Calu3 (cell line): Measurements from ENCODE around the gene FCN3. TPM values are rescaled to one million over a fixed set of nuclear protein-coding genes. Genes with fewer than 3 reads are reported as not detected.

Source experiments
- BruUV-seq: library from RNA; stranded (reverse); fragments of 400-500 nt; replicated peaks from 2 replicates; lab custom pipeline; 2021; lab: Mats Ljungman, UMichigan
- CTCF ChIA-PET: fragments of 300-600 bp; sonication (Branson Sonifier 250); formaldehyde crosslinking; loops from one replicate; lab custom pipeline; 2022; ENCODE audit warnings: antibody characterized with exemption; lab: Charles Lee
- DNase-seq: peaks from one replicate; pipeline ENCODE4 v3.0.0; 2022
- H3K27ac Mint-ChIP-seq: one replicate; pipeline ENCODE4 v1.8.0; 2022; ENCODE audit warnings: mixed read lengths; ENCODE audit not compliant: unreplicated experiment
- H3K27me3 Mint-ChIP-seq: one replicate; pipeline ENCODE4 v1.8.0; 2022; ENCODE audit warnings: mixed read lengths; ENCODE audit not compliant: unreplicated experiment
- H3K36me3 Mint-ChIP-seq: one replicate; pipeline ENCODE4 v1.8.0; 2022; ENCODE audit warnings: mild to moderate bottlenecking, moderate library complexity, mixed read lengths; ENCODE audit not compliant: insufficient read depth, unreplicated experiment
- H3K4me1 Mint-ChIP-seq: one replicate; pipeline ENCODE4 v1.8.0; 2022; ENCODE audit warnings: mild to moderate bottlenecking, low read depth, mixed read lengths; ENCODE audit not compliant: unreplicated experiment
- H3K4me3 Mint-ChIP-seq: one replicate; pipeline ENCODE4 v1.8.0; 2022; ENCODE audit warnings: mild to moderate bottlenecking, low read depth, moderate library complexity, mixed read lengths; ENCODE audit not compliant: unreplicated experiment
- H3K9me3 Mint-ChIP-seq: one replicate; pipeline ENCODE4 v1.8.0; 2022; ENCODE audit warnings: low read depth, mixed read lengths; ENCODE audit not compliant: unreplicated experiment
- CTCF ChIP-seq: fragments of 200-600 bp; IDR thresholded peaks from one replicate; pipeline ENCODE4 v1.8.0; 2022; ENCODE audit warnings: antibody characterized with exemption; ENCODE audit not compliant: unreplicated experiment
- intact Hi-C: fragments of 100-400 bp; cut with micrococcal nuclease; formaldehyde crosslinking; loops from one replicate; pipeline ENCODE4 v1.10.0; 2022; ENCODE audit not compliant: unreplicated experiment
- total RNA-seq: library from RNA; stranded (reverse); gene quantifications from 2 replicates; pipeline ENCODE4 v1.2.3, GENCODE V29; 2022

FCN3 gene
- total RNA-seq, 1 experiment from 2014 or later: not detected

GRCh38 chr1:27339213-27339612 lies 35.4 kb downstream of the FCN3 start:
- peaks cover 25% of the 10 kb centered on the region for H3K4me1 Mint-ChIP-seq

GRCh38 chr1:27338751-27339150 lies 35.9 kb downstream of the FCN3 start:
- Mint-ChIP-seq H3K9me3 (no peaks in the 10 kb centered on the region), H3K27ac (peak overlapping the region; percentile 31), H3K4me3 (no peak overlapping the region), H3K36me3 (peaks cover 43% of the 10 kb centered on the region), H3K27me3 (no peaks in the 10 kb centered on the region), H3K4me1 (peaks cover 25% of the 10 kb centered on the region)
- no peak for DNase-seq
- CTCF ChIA-PET: no interaction called here
- no peak for TF ChIP-seq CTCF
- intact Hi-C loops: no loop called here
- no TSS peak for BruUV-seq

More at GRCh38 chr1:27339213-27339612, 35.4 kb downstream of the FCN3 start:
- no peak for TF ChIP-seq CTCF
- DNase-seq: no peak
- Mint-ChIP-seq H3K9me3 (no peaks in the 10 kb centered on the region), H3K4me3 (no peak overlapping the region), H3K36me3 (peaks cover 43% of the 10 kb centered on the region), H3K27ac (peak overlapping the region; percentile 31), H3K27me3 (no peaks in the 10 kb centered on the region)
- CTCF ChIA-PET: no interaction called here
- BruUV-seq: no TSS peak
- intact Hi-C loops: no loop called here

- intact Hi-C loops: no loop called here
- no peak for TF ChIP-seq CTCF
- CTCF ChIA-PET: interaction anchor here (0.6 kb wide), 1 partner anchor 24 kb away, joined by 4 read pairs; no protein-coding TSS in a partner anchor
- H3K4me1 Mint-ChIP-seq: peaks cover 6% of the 10 kb centered on the region
- no peaks in the 10 kb centered on the region for H3K9me3 Mint-ChIP-seq
- no peak for DNase-seq
- no peak overlapping the region for H3K4me3 Mint-ChIP-seq
- H3K27me3 Mint-ChIP-seq: no peaks in the 10 kb centered on the region
- no peak overlapping the region for H3K27ac Mint-ChIP-seq
- peaks cover 23% of the 10 kb centered on the region for H3K36me3 Mint-ChIP-seq
- BruUV-seq: no TSS peak
Observed at GRCh38 chr1:27336756-27337155, 37.9 kb downstream of the FCN3 start.

- TF ChIP-seq CTCF: no peak
- H3K4me3 Mint-ChIP-seq: no peak overlapping the region
- no TSS peak for BruUV-seq
- peaks cover 6% of the 10 kb centered on the region for H3K4me1 Mint-ChIP-seq
- peaks cover 14% of the 10 kb centered on the region for H3K36me3 Mint-ChIP-seq
- intact Hi-C loops: no loop called here
- DNase-seq: no peak
- H3K27me3 Mint-ChIP-seq: no peaks in the 10 kb centered on the region
- CTCF ChIA-PET: interaction anchor here (0.6 kb wide), 1 partner anchor 23 kb away, joined by 4 read pairs; no protein-coding TSS in a partner anchor
- no peak overlapping the region for H3K27ac Mint-ChIP-seq
- no peaks in the 10 kb centered on the region for H3K9me3 Mint-ChIP-seq
Observed at GRCh38 chr1:27335506-27336422, 38.9 kb downstream of the FCN3 start.
